HepG2 (cell line): ENCODE results near the gene PTX4. TPM values are rescaled to one million over a fixed set of nuclear protein-coding genes. Genes with fewer than 3 reads are reported as not detected.

Experiments used
- ATAC-seq: fragments of 200-7000 bp; cut with Tn5 transposase; 3 replicates; pipeline ENCODE4 v1.9.1; 2020; ENCODE audit warnings: mild to moderate bottlenecking, moderate library complexity
- BruUV-seq: library from RNA; stranded (reverse); fragments of 400-500 nt; replicated peaks from 2 replicates; lab custom pipeline; 2021; lab: Mats Ljungman, UMichigan
- CTCF ChIA-PET: fragments of 300-600 bp; formaldehyde crosslinking; extraction: SDS; loops from one replicate; lab custom pipeline; 2021; ENCODE audit warnings: low total read pairs, inconsistent platforms, low intra/inter-chr PET ratio; lab: Yijun Ruan, JAX
- POLR2A ChIA-PET: fragments of 350-600 bp; sonication (Branson Sonifier 250); formaldehyde crosslinking; loops from one replicate; lab custom pipeline; 2020; ENCODE audit warnings: antibody characterized with exemption, inconsistent platforms; lab: Yijun Ruan, JAX
- DNase-seq: peaks from one replicate; pipeline ENCODE4 v3.0.0-alpha.2; 2015; ENCODE audit warnings: low spot score
- FAIRE-seq: peaks from 3 replicates; lab custom pipeline; 2011; peaks lifted over from hg19 to GRCh38; lab: Jason Lieb, UNC
- H2AFZ ChIP-seq: one replicate; pipeline ENCODE4 v1.6.1; 2011; ENCODE audit warnings: low read length, inconsistent platforms
- H3K27ac ChIP-seq: fragments of 300-600 bp; 3 replicates; pipeline ENCODE4 v1.8.0; 2011; ENCODE audit warnings: mixed run types, mild to moderate bottlenecking, mixed read lengths, low read length, inconsistent platforms; ENCODE audit not compliant: insufficient read depth; ENCODE audit errors: extremely low read length
- H3K27me3 ChIP-seq, 2 experiments: fragments of 200-600 bp in 1 of 2; 2 replicates in 1 of 2; 3 replicates in 1 of 2; pipeline versions ENCODE4 v1.6.0 to v1.8.0; 2011; ENCODE audit warnings: low read length in 2 of 2, mild to moderate bottlenecking in 2 of 2, moderate library complexity in 2 of 2, inconsistent platforms in 1 of 2; ENCODE audit not compliant: insufficient read depth in 2 of 2, control insufficient read depth in 1 of 2
- H3K36me3 ChIP-seq, 2 experiments: fragments of 200-600 bp in 1 of 2; replicated peaks in 1 of 2; 2 replicates in 1 of 2; 3 replicates in 1 of 2; pipeline versions ENCODE4 v1.5.1 to v1.8.0; 2011; ENCODE audit warnings: low read length in 2 of 2, inconsistent platforms in 1 of 2; ENCODE audit not compliant: insufficient read depth in 2 of 2, control insufficient read depth in 1 of 2
- H3K4me1 ChIP-seq: 2 replicates; pipeline ENCODE4 v1.5.1; 2012; ENCODE audit warnings: low read length, inconsistent platforms; ENCODE audit not compliant: insufficient read depth
- H3K4me2 ChIP-seq: 2 replicates; pipeline ENCODE4 v1.6.0; 2011; ENCODE audit warnings: low read depth, low read length, inconsistent platforms
- H3K4me3 ChIP-seq, 3 experiments: fragments of 200-600 bp in 1 of 3; sonication (generic), shearing (Covaris generic) in 1 of 3; replicated peaks in 1 of 3; 2 replicates each; pipeline ENCODE4 v1.5.1; 2011 to 2016; ENCODE audit warnings: low read length in 3 of 3, inconsistent platforms in 2 of 3, low read depth in 2 of 3, mild to moderate bottlenecking in 2 of 3, control low read depth in 1 of 3, mixed read lengths in 1 of 3; ENCODE audit not compliant: insufficient read depth in 1 of 3
- H3K79me2 ChIP-seq: one replicate; pipeline ENCODE4 v1.6.1; 2011; ENCODE audit warnings: low read length, inconsistent platforms; ENCODE audit not compliant: insufficient read depth
- H3K9ac ChIP-seq: 2 replicates; pipeline ENCODE4 v1.6.0; 2011; ENCODE audit warnings: mild to moderate bottlenecking, low read depth, low read length, inconsistent platforms; ENCODE audit not compliant: insufficient read depth
- H3K9me3 ChIP-seq: 2 replicates; pipeline ENCODE4 v1.5.1; 2012; ENCODE audit warnings: mild to moderate bottlenecking, low read length
- H4K20me1 ChIP-seq: 2 replicates; pipeline ENCODE4 v1.6.0; 2011; ENCODE audit warnings: inconsistent platforms, mild to moderate bottlenecking, low read length, moderate library complexity; ENCODE audit not compliant: insufficient read depth
- HOXA5 ChIP-seq: sonication (generic); formaldehyde crosslinking; IDR thresholded peaks from 2 replicates; pipeline ENCODE4 v1.4.0; 2020; ENCODE audit warnings: missing genetic modification reagents
- NR2F6 ChIP-seq, 2 experiments: IDR thresholded peaks; 2 replicates each; pipeline ENCODE4 v1.6.1; 2016; ENCODE audit warnings: antibody characterized with exemption in 1 of 2, mild to moderate bottlenecking in 1 of 2
- SMAD9 ChIP-seq: sonication (generic); formaldehyde crosslinking; IDR thresholded peaks from 2 replicates; pipeline ENCODE4 v1.5.1; 2020; ENCODE audit warnings: mild to moderate bottlenecking, missing genetic modification reagents
- SRSF9 ChIP-seq: fragments of 200-400 bp; formaldehyde crosslinking; IDR thresholded peaks from 2 replicates; pipeline ENCODE4 v1.6.1; 2018; ENCODE audit warnings: borderline replicate concordance, mild to moderate bottlenecking, low read depth, low read length; ENCODE audit not compliant: insufficient read depth, poor library complexity, severe bottlenecking
- ZNF441 ChIP-seq: sonication (generic); formaldehyde crosslinking; IDR thresholded peaks from 2 replicates; pipeline ENCODE4 v1.7.0; 2021; ENCODE audit warnings: missing genetic modification reagents, borderline replicate concordance
- ZNF460 ChIP-seq: sonication (generic); formaldehyde crosslinking; IDR thresholded peaks from 2 replicates; pipeline ENCODE4 v1.5.1; 2020; ENCODE audit warnings: missing genetic modification reagents, mild to moderate bottlenecking, borderline replicate concordance
- WGBS: methylation state at CpG from one replicate; pipeline ENCODE4 v1.1.6; 2017; ENCODE audit warnings: low lambda C conversion rate; 5-methylcytosine and 5-hydroxymethylcytosine counted together
- in situ Hi-C: cut with HindIII; loops from 2 replicates; pipeline ENCODE4 v1.10.0; 2017; ENCODE audit warnings: low pct_unique_long_range_greater_than_20kb; ENCODE audit not compliant: extremely low pct_ligation_motif_present
- intact Hi-C: fragments of 100-400 bp; cut with micrococcal nuclease; formaldehyde crosslinking; loops from one replicate; pipeline ENCODE4 v1.10.0; 2022; ENCODE audit not compliant: unreplicated experiment
- polyA plus RNA-seq, 8 experiments: library from polyadenylated mRNA; depleted of rRNA in 3 of 8; stranded (reverse) in 7 of 8; unstranded in 1 of 8; fragments of >200 nt; fragmentation: Illumina TruSeq in 4 of 8; extraction: Trizol in 4 of 8; gene quantifications; 2 replicates each; pipeline versions ENCODE4 v1.2.1 to v1.2.3, GENCODE V29; 2011 to 2016; ENCODE audit warnings: low read depth in 4 of 8, missing spikeins in 1 of 8, mixed read lengths in 1 of 8; ENCODE audit not compliant: insufficient read depth in 1 of 8
- total RNA-seq, 5 experiments: library from RNA; depleted of rRNA; stranded (reverse); fragments of >200 nt; fragmentation: Illumina TruSeq; extraction: Trizol; gene quantifications; 2 replicates each; pipeline ENCODE4 v1.2.3, GENCODE V29; 2016; ENCODE audit warnings: low read depth in 1 of 5
- TF ChIP-seq, protein P1 (sequence below): IDR thresholded peaks from 2 replicates; pipeline ENCODE4 v1.6.1; 2018; ENCODE audit warnings: missing genetic modification reagents, mild to moderate bottlenecking, missing compliant biosample characterization
- TF ChIP-seq, protein P2 (sequence below): sonication (generic); formaldehyde crosslinking; IDR thresholded peaks from 2 replicates; pipeline ENCODE4; 2020; ENCODE audit warnings: missing genetic modification reagents, mild to moderate bottlenecking, borderline replicate concordance
- TF ChIP-seq, protein P3 (sequence below): sonication (generic); formaldehyde crosslinking; IDR thresholded peaks from 2 replicates; pipeline ENCODE4 v1.4.0; 2020; ENCODE audit warnings: mild to moderate bottlenecking, missing genetic modification reagents, borderline replicate concordance
- TF ChIP-seq, protein P4 (sequence below): sonication (generic); formaldehyde crosslinking; IDR thresholded peaks from 2 replicates; pipeline ENCODE4 v1.8.0; 2022; ENCODE audit warnings: low read depth, missing genetic modification reagents

PTX4 gene
- total and polyA plus RNA-seq, 2 of the 13 experiments (the other 11 are each of a cell fraction or from before 2014, with no cell fraction given) = 0.04 TPM; not detected in 1

DNA sequence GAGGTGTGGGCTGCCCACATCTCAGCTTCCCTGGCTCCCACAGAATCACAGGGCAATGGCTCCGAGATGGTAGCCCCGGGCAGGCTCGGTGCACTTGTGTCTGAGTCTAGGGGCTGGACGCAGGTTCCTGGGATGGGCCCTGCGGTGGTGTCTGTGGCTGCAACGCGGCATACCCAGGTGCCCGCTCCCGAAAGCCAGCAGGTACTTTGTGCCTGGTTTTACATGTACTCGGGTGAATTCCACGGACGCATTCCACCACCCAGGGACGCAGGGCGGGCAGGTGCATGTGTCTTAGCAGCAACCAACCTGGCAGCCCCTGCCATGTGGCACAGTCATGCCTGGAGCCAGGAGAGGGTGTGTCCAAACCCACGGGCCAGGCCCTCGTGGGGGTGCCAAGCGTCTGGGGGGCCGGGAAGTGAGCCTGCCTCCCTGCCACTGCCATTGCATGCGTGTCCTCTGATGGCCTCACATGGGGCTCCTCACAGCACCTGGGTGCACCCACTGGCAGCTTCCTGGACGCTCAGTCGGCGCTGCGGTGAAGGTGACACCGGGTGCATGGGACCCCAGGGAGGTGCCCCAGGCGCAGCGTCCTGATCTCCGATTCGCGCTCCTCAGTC is 40.3 kb upstream of the PTX4 start:
- Histone ChIP-seq H3K27ac (no peak overlapping the region), H3K9ac (no peak overlapping the region), H3K27me3 (no peaks in the 10 kb centered on the region), H3K4me1 (peaks cover 12% of the 10 kb centered on the region), H3K4me2 (no peak overlapping the region), H2AFZ (no peak overlapping the region), H4K20me1 (no peaks in the 10 kb centered on the region), H3K4me3 (no peak overlapping the region), H3K9me3 (no peaks in the 10 kb centered on the region), H3K36me3 (no peaks in the 10 kb centered on the region), H3K79me2 (no peaks in the 10 kb centered on the region)
- intact Hi-C loops = no loop called here
- TF ChIP-seq, protein P1, sequence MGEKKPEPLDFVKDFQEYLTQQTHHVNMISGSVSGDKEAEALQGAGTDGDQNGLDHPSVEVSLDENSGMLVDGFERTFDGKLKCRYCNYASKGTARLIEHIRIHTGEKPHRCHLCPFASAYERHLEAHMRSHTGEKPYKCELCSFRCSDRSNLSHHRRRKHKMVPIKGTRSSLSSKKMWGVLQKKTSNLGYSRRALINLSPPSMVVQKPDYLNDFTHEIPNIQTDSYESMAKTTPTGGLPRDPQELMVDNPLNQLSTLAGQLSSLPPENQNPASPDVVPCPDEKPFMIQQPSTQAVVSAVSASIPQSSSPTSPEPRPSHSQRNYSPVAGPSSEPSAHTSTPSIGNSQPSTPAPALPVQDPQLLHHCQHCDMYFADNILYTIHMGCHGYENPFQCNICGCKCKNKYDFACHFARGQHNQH = no peak
- TF ChIP-seq, protein P2, sequence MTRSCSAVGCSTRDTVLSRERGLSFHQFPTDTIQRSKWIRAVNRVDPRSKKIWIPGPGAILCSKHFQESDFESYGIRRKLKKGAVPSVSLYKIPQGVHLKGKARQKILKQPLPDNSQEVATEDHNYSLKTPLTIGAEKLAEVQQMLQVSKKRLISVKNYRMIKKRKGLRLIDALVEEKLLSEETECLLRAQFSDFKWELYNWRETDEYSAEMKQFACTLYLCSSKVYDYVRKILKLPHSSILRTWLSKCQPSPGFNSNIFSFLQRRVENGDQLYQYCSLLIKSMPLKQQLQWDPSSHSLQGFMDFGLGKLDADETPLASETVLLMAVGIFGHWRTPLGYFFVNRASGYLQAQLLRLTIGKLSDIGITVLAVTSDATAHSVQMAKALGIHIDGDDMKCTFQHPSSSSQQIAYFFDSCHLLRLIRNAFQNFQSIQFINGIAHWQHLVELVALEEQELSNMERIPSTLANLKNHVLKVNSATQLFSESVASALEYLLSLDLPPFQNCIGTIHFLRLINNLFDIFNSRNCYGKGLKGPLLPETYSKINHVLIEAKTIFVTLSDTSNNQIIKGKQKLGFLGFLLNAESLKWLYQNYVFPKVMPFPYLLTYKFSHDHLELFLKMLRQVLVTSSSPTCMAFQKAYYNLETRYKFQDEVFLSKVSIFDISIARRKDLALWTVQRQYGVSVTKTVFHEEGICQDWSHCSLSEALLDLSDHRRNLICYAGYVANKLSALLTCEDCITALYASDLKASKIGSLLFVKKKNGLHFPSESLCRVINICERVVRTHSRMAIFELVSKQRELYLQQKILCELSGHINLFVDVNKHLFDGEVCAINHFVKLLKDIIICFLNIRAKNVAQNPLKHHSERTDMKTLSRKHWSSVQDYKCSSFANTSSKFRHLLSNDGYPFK (CRISPR knock-in tag) = no peak
- TF ChIP-seq, protein P3, sequence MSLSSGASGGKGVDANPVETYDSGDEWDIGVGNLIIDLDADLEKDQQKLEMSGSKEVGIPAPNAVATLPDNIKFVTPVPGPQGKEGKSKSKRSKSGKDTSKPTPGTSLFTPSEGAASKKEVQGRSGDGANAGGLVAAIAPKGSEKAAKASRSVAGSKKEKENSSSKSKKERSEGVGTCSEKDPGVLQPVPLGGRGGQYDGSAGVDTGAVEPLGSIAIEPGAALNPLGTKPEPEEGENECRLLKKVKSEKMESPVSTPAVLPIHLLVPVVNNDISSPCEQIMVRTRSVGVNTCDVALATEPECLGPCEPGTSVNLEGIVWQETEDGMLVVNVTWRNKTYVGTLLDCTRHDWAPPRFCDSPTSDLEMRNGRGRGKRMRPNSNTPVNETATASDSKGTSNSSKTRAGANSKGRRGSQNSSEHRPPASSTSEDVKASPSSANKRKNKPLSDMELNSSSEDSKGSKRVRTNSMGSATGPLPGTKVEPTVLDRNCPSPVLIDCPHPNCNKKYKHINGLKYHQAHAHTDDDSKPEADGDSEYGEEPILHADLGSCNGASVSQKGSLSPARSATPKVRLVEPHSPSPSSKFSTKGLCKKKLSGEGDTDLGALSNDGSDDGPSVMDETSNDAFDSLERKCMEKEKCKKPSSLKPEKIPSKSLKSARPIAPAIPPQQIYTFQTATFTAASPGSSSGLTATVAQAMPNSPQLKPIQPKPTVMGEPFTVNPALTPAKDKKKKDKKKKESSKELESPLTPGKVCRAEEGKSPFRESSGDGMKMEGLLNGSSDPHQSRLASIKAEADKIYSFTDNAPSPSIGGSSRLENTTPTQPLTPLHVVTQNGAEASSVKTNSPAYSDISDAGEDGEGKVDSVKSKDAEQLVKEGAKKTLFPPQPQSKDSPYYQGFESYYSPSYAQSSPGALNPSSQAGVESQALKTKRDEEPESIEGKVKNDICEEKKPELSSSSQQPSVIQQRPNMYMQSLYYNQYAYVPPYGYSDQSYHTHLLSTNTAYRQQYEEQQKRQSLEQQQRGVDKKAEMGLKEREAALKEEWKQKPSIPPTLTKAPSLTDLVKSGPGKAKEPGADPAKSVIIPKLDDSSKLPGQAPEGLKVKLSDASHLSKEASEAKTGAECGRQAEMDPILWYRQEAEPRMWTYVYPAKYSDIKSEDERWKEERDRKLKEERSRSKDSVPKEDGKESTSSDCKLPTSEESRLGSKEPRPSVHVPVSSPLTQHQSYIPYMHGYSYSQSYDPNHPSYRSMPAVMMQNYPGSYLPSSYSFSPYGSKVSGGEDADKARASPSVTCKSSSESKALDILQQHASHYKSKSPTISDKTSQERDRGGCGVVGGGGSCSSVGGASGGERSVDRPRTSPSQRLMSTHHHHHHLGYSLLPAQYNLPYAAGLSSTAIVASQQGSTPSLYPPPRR (CRISPR knock-in tag) = no peak
- no peak for TF ChIP-seq NR2F6 (IDR thresholded peaks at IDR 0.05)
- TF ChIP-seq NR2F6 (CRISPR knock-in tag; IDR thresholded peaks at IDR 0.05) = no peak
- TF ChIP-seq, protein P4, sequence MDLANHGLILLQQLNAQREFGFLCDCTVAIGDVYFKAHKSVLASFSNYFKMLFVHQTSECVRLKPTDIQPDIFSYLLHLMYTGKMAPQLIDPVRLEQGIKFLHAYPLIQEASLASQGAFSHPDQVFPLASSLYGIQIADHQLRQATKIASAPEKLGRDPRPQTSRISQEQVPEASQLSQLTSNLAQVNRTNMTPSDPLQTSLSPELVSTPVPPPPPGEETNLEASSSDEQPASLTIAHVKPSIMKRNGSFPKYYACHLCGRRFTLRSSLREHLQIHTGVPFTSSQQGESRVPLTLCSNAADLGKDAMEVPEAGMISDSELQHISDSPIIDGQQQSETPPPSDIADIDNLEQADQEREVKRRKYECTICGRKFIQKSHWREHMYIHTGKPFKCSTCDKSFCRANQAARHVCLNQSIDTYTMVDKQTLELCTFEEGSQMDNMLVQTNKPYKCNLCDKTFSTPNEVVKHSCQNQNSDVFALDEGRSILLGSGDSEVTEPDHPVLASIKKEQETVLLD = no peak
- no peak for TF ChIP-seq ZNF460 (CRISPR knock-in tag)
- TF ChIP-seq SMAD9 (CRISPR knock-in tag) = no peak
- no peak for TF ChIP-seq ZNF441
- no peak for TF ChIP-seq HOXA5
- TF ChIP-seq SRSF9 = no peak
- CTCF ChIA-PET = no interaction called here
- FAIRE-seq (no peak), ATAC-seq (no peak), DNase-seq (no peak)
- WGBS = 89% methylated on average over 11 of the region's 29 CpGs
- POLR2A ChIA-PET = no interaction called here
- BruUV-seq = no TSS peak
- in situ Hi-C loops = no loop called here
